DOHH2 (cell line): Measurements from ENCODE around the gene SEC31A.

Experiments used
- EZH2phosphoT487 ChIP-seq: fragments of 200-600 bp; sonication (generic); IDR thresholded peaks from 2 replicates; pipeline ENCODE4 v1.6.1; 2017; ENCODE audit warnings: borderline replicate concordance, mild to moderate bottlenecking, antibody characterized with exemption, low read length, moderate library complexity, mixed read lengths
- TF ChIP-seq, protein P1 (sequence below): fragments of 200-600 bp; sonication (generic); IDR thresholded peaks from one replicate; pipeline ENCODE4 v1.5.1; 2014; ENCODE audit warnings: antibody characterized with exemption, mild to moderate bottlenecking, low read depth, low read length; ENCODE audit not compliant: poor library complexity, severe bottlenecking

DNA sequence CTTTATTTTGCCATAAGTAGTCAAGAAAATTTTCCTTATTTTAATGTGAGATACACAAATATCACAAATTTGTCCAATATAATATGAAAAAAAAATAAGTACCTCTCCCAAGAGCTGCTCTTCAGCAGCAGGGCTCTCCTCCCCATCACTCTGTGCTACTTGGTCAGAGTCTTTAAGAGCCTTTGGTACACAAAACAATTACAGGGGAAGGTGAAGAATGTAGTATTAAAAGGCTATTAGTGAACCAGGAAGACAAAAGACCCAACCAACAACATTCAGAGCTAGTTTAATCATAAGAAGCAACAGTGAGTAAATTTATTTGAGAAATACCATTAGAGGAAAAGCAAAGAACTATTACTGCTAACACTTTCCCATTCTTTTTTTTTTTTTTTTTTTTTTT, 29.4 kb downstream of the SEC31A start:
- TF ChIP-seq, protein P1, sequence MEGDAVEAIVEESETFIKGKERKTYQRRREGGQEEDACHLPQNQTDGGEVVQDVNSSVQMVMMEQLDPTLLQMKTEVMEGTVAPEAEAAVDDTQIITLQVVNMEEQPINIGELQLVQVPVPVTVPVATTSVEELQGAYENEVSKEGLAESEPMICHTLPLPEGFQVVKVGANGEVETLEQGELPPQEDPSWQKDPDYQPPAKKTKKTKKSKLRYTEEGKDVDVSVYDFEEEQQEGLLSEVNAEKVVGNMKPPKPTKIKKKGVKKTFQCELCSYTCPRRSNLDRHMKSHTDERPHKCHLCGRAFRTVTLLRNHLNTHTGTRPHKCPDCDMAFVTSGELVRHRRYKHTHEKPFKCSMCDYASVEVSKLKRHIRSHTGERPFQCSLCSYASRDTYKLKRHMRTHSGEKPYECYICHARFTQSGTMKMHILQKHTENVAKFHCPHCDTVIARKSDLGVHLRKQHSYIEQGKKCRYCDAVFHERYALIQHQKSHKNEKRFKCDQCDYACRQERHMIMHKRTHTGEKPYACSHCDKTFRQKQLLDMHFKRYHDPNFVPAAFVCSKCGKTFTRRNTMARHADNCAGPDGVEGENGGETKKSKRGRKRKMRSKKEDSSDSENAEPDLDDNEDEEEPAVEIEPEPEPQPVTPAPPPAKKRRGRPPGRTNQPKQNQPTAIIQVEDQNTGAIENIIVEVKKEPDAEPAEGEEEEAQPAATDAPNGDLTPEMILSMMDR = no peak
- no peak for TF ChIP-seq EZH2phosphoT487
